Right kidney (tissue), 1 donor: Measurements from ENCODE around the gene PIAS1.
"Not testable (repeated sequence)": the region's sequence is repeated elsewhere in the genome, so short reads cannot be mapped to it uniquely, and the experiment has no call there.

Experiments used
- DNase-seq: peaks from one replicate; pipeline ENCODE4 v3.0.0-alpha.2; 2016

Gene PIAS1

GRCh38 chr15:68114840-68115239 is 60.7 kb downstream of the PIAS1 start:
- DNase-seq = no peak

- DNase-seq = no peak
These were observed 70.6 kb downstream of the PIAS1 start for GRCh38 chr15:68124700-68125099.

DNA sequence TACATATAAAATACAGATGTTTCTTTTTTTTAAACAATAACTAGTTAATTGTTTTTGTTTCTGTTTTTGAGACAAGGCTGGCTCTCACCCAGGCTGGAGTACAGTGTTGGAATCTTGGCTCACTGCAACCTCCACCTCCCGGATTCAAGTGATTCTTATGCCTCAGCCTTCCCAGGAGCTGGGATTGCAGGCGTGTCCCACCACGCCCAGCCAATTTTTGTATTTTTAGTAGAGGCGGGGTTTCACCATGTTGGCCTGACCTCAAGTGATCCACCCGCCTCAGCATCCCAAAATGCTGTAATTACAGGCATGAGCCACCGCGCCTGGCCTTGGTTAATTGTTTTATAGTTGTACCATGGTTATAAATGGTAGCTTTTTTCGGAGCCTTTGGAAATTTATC is 72.3 kb downstream of the PIAS1 start:
- DNase-seq = no peak

DNA sequence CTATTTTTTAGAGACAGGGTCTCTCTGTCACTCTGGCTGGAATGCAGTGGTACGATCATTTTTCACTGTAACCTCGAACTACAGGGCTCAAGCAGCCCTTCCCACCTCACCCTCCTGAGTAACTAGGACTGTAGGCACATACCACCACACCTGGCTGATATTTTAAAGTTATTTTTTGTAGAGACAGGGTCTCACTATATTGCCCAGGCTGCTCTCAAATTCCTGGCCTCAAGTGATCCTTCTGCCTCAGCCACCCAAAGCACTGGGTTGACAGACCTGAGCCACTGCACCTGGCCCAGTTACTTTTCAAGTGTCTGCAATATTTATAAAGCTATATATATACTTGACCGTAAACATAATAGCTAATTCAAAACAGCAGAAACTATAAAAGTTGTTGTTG is 75.0 kb downstream of the PIAS1 start:
- DNase-seq = no peak

DNA sequence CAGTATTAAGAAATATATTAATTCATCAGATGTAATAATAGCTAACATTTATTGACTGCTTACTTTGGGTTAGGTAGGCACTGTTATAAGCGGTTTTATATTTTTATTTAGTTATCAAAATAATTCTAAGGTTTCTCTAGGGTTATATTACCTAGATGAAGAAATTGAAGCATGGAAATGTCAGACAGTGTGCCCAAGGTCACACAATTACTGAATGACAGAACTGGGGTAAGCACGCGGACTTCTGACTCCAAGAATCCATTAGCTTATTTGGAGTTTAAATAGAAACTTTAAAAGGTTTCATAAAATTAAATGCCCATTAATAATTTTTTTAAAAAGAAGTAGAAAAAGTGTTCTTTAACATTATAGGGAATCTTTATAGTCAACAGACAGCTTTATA is 76.7 kb downstream of the PIAS1 start:
- no peak for DNase-seq

DNA sequence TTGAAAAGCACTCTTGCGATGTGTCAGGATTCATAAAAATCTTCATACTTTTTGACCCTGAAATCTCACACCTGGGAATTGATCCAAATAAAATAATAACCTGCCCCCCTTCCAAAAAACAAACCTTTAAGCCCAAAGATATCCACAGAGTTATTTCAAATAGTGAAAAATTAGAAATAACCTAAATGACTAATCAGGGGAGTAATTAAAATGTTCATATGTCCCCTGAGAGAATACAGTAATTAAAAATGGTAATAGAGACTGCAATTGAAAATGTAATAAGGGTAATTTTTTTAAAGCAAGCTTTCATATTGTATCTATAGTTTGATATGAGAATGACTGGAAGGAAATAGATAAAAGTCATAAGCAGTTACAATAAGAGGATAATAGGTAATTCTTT is 83.0 kb downstream of the PIAS1 start:
- DNase-seq = no peak

GRCh38 chr15:68143129-68143528 is 89.0 kb downstream of the PIAS1 start:
- no peak for DNase-seq

DNA sequence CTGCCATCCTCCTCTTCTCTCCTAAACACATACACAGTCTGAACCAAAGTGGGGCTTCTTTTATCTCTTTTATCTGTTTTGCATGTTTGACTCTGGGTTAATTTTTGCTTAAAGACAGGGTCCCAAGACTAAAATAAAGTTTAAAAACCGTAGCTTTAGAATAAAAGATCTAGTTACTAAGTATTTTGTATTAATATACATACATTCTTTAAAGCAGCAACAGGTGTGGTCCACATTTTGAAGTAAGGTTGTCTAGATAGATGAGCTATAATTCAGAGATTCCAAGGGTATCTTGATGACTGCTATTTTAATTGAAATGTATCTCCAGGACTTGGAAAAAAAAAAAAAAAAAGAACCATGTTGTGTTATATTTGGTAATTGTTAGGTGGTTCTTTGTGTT is 89.7 kb downstream of the PIAS1 start:
- DNase-seq = no peak

GRCh38 chr15:68145706-68146105 is 91.6 kb downstream of the PIAS1 start:
- DNase-seq = no peak

GRCh38 chr15:68148039-68148438 is 93.9 kb downstream of the PIAS1 start:
- no peak for DNase-seq

DNA sequence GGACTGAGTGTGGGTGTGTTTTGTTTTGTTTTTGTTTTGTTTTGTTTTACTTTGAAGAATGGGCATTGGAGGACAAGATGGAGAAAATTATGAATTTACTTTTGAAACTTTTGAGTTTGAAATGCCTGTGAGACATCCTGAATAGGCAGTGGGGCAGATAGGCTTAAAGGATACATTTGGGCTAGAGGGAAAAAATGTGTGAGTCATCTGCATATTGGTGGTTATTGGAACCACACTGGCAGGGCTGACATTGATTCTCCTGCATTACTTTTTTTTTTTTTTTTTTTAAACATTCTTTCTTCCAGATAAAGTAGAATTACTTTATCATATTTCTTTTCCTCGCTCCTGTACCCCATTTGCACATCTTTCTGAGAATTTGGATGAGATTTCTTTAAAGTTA is 94.9 kb downstream of the PIAS1 start:
- no peak for DNase-seq

GRCh38 chr15:68150187-68150586 is 96.1 kb downstream of the PIAS1 start:
- no peak for DNase-seq

GRCh38 chr15:68151277-68151676 is 97.2 kb downstream of the PIAS1 start:
- DNase-seq = no peak

GRCh38 chr15:68152342-68152741 is 98.2 kb downstream of the PIAS1 start:
- DNase-seq = no peak

DNA sequence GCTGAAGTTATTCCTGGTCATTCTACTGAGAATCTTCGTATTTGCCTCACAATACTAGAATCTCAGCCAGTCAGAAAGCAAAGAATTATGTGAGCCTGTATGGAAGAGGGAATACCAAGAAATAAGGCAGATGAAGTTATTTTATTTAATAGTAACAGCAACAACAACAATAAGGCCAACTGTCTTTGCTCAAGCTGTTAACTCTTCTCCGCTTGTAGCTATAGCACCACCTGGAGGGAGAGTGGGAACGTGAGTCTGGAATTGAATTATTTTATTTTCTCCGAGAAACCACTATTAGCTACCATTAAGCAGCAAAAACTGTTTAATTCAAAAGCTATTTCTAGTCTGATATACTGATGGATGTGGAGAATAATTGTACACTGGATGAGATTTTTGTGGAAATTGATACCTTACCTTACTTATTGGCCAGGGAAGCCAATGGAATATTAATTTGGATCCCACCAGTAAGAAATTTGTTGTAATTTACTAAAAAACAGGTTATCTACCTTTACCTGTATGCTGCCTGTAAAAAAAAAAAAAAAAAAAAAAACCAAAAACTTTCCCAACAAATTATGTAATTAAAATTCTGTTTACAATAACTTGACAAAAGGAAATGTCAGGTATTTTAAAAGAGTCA is 100.9 kb downstream of the PIAS1 start:
- peak; percentile 30 for DNase-seq

GRCh38 chr15:68157074-68157473 is 103.0 kb downstream of the PIAS1 start:
- no peak for DNase-seq

- DNase-seq = no peak
These were observed 104.0 kb downstream of the PIAS1 start for GRCh38 chr15:68158046-68158628.

- DNase-seq = no peak
These were observed 109.1 kb downstream of the PIAS1 start for GRCh38 chr15:68163191-68163590.

- DNase-seq = no peak
These were observed 112.7 kb downstream of the PIAS1 start for GRCh38 chr15:68166847-68167246.

- DNase-seq = not testable (repeated sequence)
These were observed 117.9 kb downstream of the PIAS1 start for GRCh38 chr15:68172037-68172436.

GRCh38 chr15:68173119-68173518 is 119.0 kb downstream of the PIAS1 start:
- DNase-seq = no peak

DNA sequence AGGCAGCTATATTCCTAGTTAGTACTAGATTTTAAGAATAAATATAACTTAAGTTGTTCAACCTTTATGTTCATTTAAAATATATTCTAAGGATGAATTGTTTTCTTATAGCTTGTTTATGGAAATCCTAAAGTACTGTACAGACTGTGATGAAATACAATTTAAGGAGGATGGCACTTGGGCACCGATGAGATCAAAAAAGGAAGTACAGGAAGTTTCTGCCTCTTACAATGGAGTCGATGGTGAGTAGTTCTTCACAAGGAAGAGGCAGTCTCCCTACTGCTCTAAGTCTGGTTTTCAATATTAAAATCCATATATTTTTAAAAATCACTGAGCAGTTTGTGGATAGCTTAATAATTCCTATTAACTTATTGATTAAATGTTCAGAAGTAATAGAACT is 121.4 kb downstream of the PIAS1 start:
- DNase-seq = no peak

DNA sequence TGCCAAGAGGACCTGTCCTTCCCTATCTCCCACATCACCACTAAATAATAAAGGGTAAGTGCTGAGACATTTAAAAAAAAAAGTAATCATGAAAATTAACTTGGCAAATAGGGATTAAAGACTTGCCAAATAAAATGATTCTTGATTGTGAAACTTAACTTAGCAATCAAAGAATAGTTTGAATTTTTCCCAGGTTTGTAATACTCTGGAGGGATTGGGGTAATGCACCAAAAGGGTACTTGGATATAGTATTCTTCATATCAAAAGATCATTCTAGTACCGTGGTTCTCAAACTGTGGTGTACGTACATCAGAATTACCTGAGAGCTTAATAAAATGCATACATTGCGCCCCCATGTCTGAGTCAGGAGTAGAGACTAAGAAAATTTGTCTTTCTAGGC is 122.5 kb downstream of the PIAS1 start:
- DNase-seq = no peak

DNA sequence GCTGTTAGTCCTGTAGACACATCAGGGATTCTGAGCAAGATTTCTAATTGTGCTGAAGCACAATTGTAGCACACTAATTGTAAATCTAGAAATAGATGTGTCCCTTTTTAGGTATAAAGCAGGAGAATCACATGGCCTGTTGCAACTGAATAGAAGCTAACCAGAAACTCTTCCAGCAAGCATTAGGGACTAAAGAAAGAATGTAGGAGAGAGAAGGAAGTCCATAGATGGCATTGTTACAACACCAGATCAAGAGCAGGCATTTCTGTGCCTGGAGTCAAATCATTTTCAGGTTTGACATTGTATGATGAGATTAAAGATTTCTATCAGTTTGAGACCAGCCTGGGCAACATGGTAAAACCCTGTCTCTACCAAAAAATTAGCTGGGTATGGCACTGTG is 123.6 kb downstream of the PIAS1 start:
- DNase-seq = no peak
